SU-DHL-6 (cell line): ENCODE measurements around the gene LSR.

Experiments used
- CTCF ChIP-seq: fragments of 200-600 bp; sonication (generic); IDR thresholded peaks from one replicate; pipeline ENCODE4 v1.5.1; 2017; ENCODE audit warnings: antibody characterized with exemption, mild to moderate bottlenecking, low read length, moderate library complexity; ENCODE audit not compliant: insufficient read depth, poor library complexity, severe bottlenecking
- EZH2phosphoT487 ChIP-seq: fragments of 200-600 bp; sonication (generic), shearing (Covaris generic); conservative IDR thresholded peaks from 2 replicates; pipeline ENCODE4 v1.6.1; 2018; ENCODE audit warnings: mild to moderate bottlenecking, antibody characterized with exemption, low read length, moderate library complexity, mixed read lengths

- TF ChIP-seq CTCF (peak; percentile 34), EZH2phosphoT487 (no peak)
These were observed 57.9 kb downstream of the LSR start for GRCh38 chr19:35306473-35307246.
